Right atrium auricular region (tissue), 2 donors: ENCODE results near the gene TLE2. TPM values are rescaled to one million over a fixed set of nuclear protein-coding genes. Genes with fewer than 3 reads are reported as not detected.
"Not testable (repeated sequence)": the region's sequence is repeated elsewhere in the genome, so short reads cannot be mapped to it uniquely, and the experiment has no call there.

ENCODE experiments used
- DNase-seq: peaks from one replicate; pipeline ENCODE4 v3.0.0-alpha.2; 2019; ENCODE audit warnings: low spot score
- H3K27ac ChIP-seq, 2 donors: fragments of 200-600 bp; sonication (generic); 1 replicate in 1 of 2; 2 replicates in 1 of 2; pipeline ENCODE4 v1.5.1; 2016 to 2019
- H3K27me3 ChIP-seq, 2 donors: fragments of 200-600 bp; sonication (generic); one replicate each; pipeline versions ENCODE4 v1.5.1 to v1.6.0; 2017 to 2019
- H3K36me3 ChIP-seq: fragments of 200-600 bp; sonication (generic); one replicate; pipeline ENCODE4 v1.5.1; 2016
- H3K4me1 ChIP-seq, 2 donors: fragments of 200-600 bp; sonication (generic); one replicate each; pipeline versions ENCODE4 v1.5.1 to v1.6.0; 2017 to 2019
- H3K4me3 ChIP-seq, 2 donors: fragments of 200-600 bp; sonication (generic); 1 replicate in 1 of 2; 2 replicates in 1 of 2; pipeline ENCODE4 v1.5.1; 2017 to 2019; ENCODE audit warnings: mild to moderate bottlenecking in 1 of 2, moderate library complexity in 1 of 2
- H3K9me3 ChIP-seq, 2 donors: fragments of 200-600 bp; sonication (generic); one replicate each; pipeline ENCODE4 v1.5.1; 2019
- CTCF ChIP-seq, 2 donors: fragments of 200-600 bp; sonication (generic); IDR thresholded peaks; one replicate each; pipeline ENCODE4 v1.5.1; 2019; ENCODE audit warnings: antibody characterized with exemption in 2 of 2
- total RNA-seq, 2 donors: library from RNA; depleted of rRNA; stranded (reverse); fragments of >200 nt; gene quantifications; one replicate each; pipeline ENCODE4 v1.1.0, GENCODE V29; 2016

TLE2 gene
- total RNA-seq, 2 donors from 2014 or later: 41.2 to 101 TPM

DNA sequence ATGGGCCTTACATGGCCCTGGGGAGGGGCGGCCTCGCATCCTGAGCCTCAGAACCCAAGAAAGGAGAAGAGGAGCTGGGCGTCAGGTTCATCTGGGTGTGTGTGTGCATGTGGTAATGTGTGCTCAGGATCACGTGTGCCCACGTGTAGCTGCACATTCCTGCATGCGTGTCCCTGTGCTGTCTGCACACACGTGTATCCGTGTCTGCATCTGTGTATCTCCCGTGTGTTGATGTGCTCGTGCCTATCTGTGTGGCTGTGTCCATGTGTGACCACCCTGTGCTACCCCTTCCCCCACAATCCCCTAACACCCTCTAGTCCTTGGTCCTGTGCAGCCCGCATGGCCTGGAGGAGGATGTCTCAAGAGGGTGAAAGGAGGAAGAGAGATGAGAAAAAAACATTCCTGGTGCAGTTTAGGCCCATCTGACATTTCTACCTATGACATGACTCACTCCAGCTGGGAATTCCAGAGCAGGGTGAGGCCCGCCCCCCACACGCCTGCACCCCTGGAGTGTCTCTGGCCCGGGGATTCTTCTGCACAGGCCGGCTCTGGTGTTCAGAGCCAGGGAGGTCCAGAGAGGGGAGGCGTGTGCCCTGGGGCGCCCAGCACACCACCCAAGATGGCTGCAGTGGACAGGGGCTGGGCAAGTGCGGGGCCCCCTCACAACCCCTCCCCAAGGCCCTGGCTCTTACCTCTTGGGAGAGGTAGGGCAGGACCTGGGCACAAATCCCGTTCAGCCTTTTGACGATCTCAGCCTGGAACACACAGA is 26.1 kb upstream of the TLE2 start:
- Histone ChIP-seq H3K27ac (peak overlapping the region in 1 of 2 donors; percentile 75), H3K4me1 (peaks cover 0 to 49% of the 10 kb centered on the region in 2 donors), H3K27me3 (no peaks in the 10 kb centered on the region), H3K36me3 (peaks cover 69% of the 10 kb centered on the region), H3K9me3 (no peaks in the 10 kb centered on the region), H3K4me3 (no peak overlapping the region)
- TF ChIP-seq CTCF (IDR thresholded peaks at IDR 0.05): no peak
- DNase-seq: no peak

- no peaks in the 10 kb centered on the region for H3K27me3 ChIP-seq
- peaks cover 63% of the 10 kb centered on the region for H3K36me3 ChIP-seq
- TF ChIP-seq CTCF (IDR thresholded peaks at IDR 0.05): no peak
- no peak for DNase-seq
- H3K4me1 ChIP-seq: peaks cover 0 to 43% of the 10 kb centered on the region in 2 donors
- H3K27ac ChIP-seq: no peak overlapping the region
- no peaks in the 10 kb centered on the region for H3K9me3 ChIP-seq
- no peak overlapping the region for H3K4me3 ChIP-seq
Observed at GRCh38 chr19:3054265-3054971, 25.3 kb upstream of the TLE2 start.

DNA sequence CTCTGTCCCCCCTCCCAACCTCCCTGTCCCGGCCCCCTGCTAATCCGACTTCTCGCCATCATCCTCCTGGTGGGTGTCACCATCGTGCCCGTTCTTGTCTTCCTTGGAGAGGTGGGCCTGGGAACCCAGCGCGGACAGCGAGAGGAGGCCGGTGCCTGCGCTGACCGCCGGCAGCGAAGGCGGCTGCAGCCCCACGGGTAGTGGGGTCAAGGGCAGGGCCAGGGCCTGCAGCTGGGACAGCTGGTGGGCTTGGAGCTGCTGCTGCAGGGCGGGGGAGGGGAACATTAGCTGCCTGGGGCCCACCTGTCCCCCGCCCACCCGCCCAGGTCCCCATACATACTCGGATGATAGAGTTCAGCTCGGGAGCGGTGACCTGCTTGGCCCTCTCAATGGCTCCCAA is 24.7 kb upstream of the TLE2 start:
- H3K4me3 ChIP-seq: no peak overlapping the region
- DNase-seq: no peak
- peaks cover 0 to 37% of the 10 kb centered on the region in 2 donors for H3K4me1 ChIP-seq
- H3K9me3 ChIP-seq: no peaks in the 10 kb centered on the region
- peaks cover 57% of the 10 kb centered on the region for H3K36me3 ChIP-seq
- no peak overlapping the region for H3K27ac ChIP-seq
- H3K27me3 ChIP-seq: no peaks in the 10 kb centered on the region
- no peak for TF ChIP-seq CTCF (IDR thresholded peaks at IDR 0.05)

DNA sequence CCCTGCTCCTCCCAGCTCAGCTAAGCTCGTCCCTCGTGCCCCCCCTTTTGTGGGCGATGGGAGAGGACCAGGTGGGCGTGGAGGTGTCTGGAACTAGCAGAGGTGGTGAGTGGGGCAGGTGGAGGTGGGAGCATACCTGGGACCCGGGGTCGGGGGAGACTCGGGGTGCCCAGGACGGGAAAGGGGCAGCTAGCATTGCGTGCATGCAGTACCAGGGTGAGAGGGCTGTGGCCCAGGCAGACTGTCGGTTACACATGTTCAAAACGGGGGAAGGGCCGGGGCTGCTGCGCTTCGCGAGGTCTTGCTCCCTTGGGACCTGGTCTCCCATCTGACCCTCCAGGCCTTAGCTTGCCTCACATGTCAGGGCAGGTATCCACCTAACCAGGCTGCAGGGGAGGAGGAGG is 24.1 kb upstream of the TLE2 start:
- H3K4me3 ChIP-seq: no peak overlapping the region
- H3K4me1 ChIP-seq: peaks cover 0 to 31% of the 10 kb centered on the region in 2 donors
- H3K36me3 ChIP-seq: peaks cover 51% of the 10 kb centered on the region
- H3K9me3 ChIP-seq: no peaks in the 10 kb centered on the region
- H3K27me3 ChIP-seq: no peaks in the 10 kb centered on the region
- H3K27ac ChIP-seq: no peak overlapping the region
- no peak for TF ChIP-seq CTCF (IDR thresholded peaks at IDR 0.05)
- no peak for DNase-seq

DNA sequence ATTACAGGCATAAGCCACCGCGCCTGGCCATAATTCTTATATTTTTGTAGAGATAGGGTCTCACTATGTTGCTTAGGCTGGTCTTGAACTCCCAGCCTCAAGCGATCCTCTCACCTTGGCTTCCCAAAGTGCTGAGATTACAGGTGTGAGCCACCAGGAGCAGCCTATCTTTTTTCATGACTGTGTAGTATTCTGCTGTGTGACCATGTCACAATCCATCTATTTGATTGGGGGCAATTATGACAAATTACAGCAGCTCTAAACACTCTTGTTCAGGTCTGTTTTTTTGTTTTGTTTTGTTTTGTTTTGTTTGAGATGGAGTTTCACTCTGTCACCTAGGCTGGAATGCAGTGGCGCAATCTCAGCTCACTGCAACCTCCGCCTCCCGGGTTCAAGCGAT is 20.9 kb upstream of the TLE2 start:
- Histone ChIP-seq H3K36me3 (peaks cover 19% of the 10 kb centered on the region), H3K4me1 (peaks cover 0 to 11% of the 10 kb centered on the region in 2 donors)
- H3K27me3 ChIP-seq, H3K4me3 ChIP-seq, DNase-seq, H3K9me3 ChIP-seq, H3K27ac ChIP-seq: not testable (repeated sequence)

DNA sequence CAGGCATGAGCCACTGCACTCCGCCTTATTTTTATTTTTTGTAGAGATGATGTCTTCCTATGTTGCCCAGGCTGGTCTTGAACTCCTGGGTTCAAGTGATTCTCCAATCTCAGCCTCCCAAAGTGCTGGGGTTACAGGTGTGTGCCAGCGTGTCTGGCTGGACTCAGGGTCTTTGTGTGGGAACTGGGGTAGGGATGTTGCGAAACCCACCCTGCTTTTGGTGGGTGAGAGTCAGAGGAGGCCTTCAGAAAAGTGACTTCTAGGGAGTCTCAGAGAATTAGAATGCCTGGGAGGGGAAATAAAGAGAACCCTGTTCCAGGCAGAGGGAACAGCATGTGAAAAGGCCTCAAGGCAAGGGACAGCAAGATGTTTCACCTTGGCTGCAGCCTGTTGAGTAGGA is 20.0 kb upstream of the TLE2 start:
- Histone ChIP-seq H3K36me3 (peaks cover 10% of the 10 kb centered on the region), H3K27me3 (no peaks in the 10 kb centered on the region), H3K4me1 (peaks cover 0 to 11% of the 10 kb centered on the region in 2 donors), H3K9me3 (no peaks in the 10 kb centered on the region), H3K27ac (no peak overlapping the region), H3K4me3 (no peak overlapping the region)
- no peak for TF ChIP-seq CTCF (IDR thresholded peaks at IDR 0.05)
- no peak for DNase-seq
